HepG2 (cell line): ENCODE measurements around the gene EHD1. TPM values are rescaled to one million over a fixed set of nuclear protein-coding genes. Genes with fewer than 3 reads are reported as not detected.
A peak's percentile ranks its signal among the peaks of the same experiment; 100 is the strongest.

ENCODE experiments used
- ADNP ChIP-seq: sonication (generic); formaldehyde crosslinking; IDR thresholded peaks from 2 replicates; pipeline ENCODE4 v1.4.0; 2020; ENCODE audit warnings: missing genetic modification reagents
- HHEX ChIP-seq: IDR thresholded peaks from 2 replicates; pipeline ENCODE4 v1.6.1; 2016; ENCODE audit warnings: control low read depth
- IKZF4 ChIP-seq: sonication (generic); formaldehyde crosslinking; IDR thresholded peaks from 2 replicates; pipeline ENCODE4 v1.5.1; 2020; ENCODE audit warnings: borderline replicate concordance, mild to moderate bottlenecking, low read depth, missing genetic modification reagents; ENCODE audit errors: not compliant biosample characterization
- NCOA2 ChIP-seq: sonication (generic); formaldehyde crosslinking; IDR thresholded peaks from 2 replicates; pipeline ENCODE4 v1.8.0; 2022; ENCODE audit warnings: inconsistent platforms
- SRF ChIP-seq: IDR thresholded peaks from 2 replicates; pipeline ENCODE4 v1.6.1; 2011; ENCODE audit warnings: mild to moderate bottlenecking, low read depth, low read length, moderate library complexity
- SRSF1 ChIP-seq: fragments of 200-400 bp; formaldehyde crosslinking; optimal IDR thresholded peaks from 2 replicates; pipeline ENCODE3; 2017; ENCODE audit warnings: mild to moderate bottlenecking, low read depth, low read length, moderate library complexity
- SYNCRIP ChIP-seq: fragments of 200-400 bp; formaldehyde crosslinking; IDR thresholded peaks from 2 replicates; pipeline ENCODE4 v1.6.1; 2018; ENCODE audit warnings: mild to moderate bottlenecking, low read depth, low read length; ENCODE audit not compliant: insufficient read depth
- ZBTB7B ChIP-seq: sonication (generic); formaldehyde crosslinking; IDR thresholded peaks from 2 replicates; pipeline ENCODE4 v1.4.0; 2020; ENCODE audit warnings: missing genetic modification reagents
- ZNF605 ChIP-seq: sonication (generic); formaldehyde crosslinking; IDR thresholded peaks from 2 replicates; pipeline ENCODE4 v1.8.0; 2022; ENCODE audit warnings: mild to moderate bottlenecking, missing genetic modification reagents
- polyA plus RNA-seq, 8 experiments: library from polyadenylated mRNA; depleted of rRNA in 3 of 8; stranded (reverse) in 7 of 8; unstranded in 1 of 8; fragments of >200 nt; fragmentation: Illumina TruSeq in 4 of 8; extraction: Trizol in 4 of 8; gene quantifications; 2 replicates each; pipeline versions ENCODE4 v1.2.1 to v1.2.3, GENCODE V29; 2011 to 2016; ENCODE audit warnings: low read depth in 4 of 8, missing spikeins in 1 of 8, mixed read lengths in 1 of 8; ENCODE audit not compliant: insufficient read depth in 1 of 8
- total RNA-seq, 5 experiments: library from RNA; depleted of rRNA; stranded (reverse); fragments of >200 nt; fragmentation: Illumina TruSeq; extraction: Trizol; gene quantifications; 2 replicates each; pipeline ENCODE4 v1.2.3, GENCODE V29; 2016; ENCODE audit warnings: low read depth in 1 of 5
- TF ChIP-seq, protein P1 (sequence below): sonication (generic); formaldehyde crosslinking; conservative IDR thresholded peaks from 2 replicates; pipeline ENCODE4 v1.4.0; 2020; ENCODE audit warnings: missing genetic modification reagents
- TF ChIP-seq, protein P2 (sequence below): sonication (generic); formaldehyde crosslinking; conservative IDR thresholded peaks from 2 replicates; pipeline ENCODE4 v1.4.0; 2020; ENCODE audit warnings: mild to moderate bottlenecking, missing genetic modification reagents, moderate library complexity
- TF ChIP-seq, protein P3 (sequence below): sonication (generic); formaldehyde crosslinking; IDR thresholded peaks from 2 replicates; pipeline ENCODE4 v1.4.0; 2020; ENCODE audit warnings: missing genetic modification reagents
- TF ChIP-seq, protein P4 (sequence below): sonication (generic); formaldehyde crosslinking; IDR thresholded peaks from 2 replicates; pipeline ENCODE4 v1.4.0; 2020; ENCODE audit warnings: mild to moderate bottlenecking, missing genetic modification reagents
- TF ChIP-seq, protein P5 (sequence below): sonication (generic); formaldehyde crosslinking; IDR thresholded peaks from 2 replicates; pipeline ENCODE4 v1.4.0; 2020; ENCODE audit warnings: missing genetic modification reagents
- TF ChIP-seq, protein P6 (sequence below): sonication (generic); formaldehyde crosslinking; IDR thresholded peaks from 2 replicates; pipeline ENCODE4 v1.5.1; 2020; ENCODE audit warnings: missing genetic modification reagents, mild to moderate bottlenecking, borderline replicate concordance

Gene EHD1
- total and polyA plus RNA-seq, 2 of the 13 experiments (the other 11 are each of a cell fraction or from before 2014, with no cell fraction given) = 23.6 to 26.6 TPM

DNA sequence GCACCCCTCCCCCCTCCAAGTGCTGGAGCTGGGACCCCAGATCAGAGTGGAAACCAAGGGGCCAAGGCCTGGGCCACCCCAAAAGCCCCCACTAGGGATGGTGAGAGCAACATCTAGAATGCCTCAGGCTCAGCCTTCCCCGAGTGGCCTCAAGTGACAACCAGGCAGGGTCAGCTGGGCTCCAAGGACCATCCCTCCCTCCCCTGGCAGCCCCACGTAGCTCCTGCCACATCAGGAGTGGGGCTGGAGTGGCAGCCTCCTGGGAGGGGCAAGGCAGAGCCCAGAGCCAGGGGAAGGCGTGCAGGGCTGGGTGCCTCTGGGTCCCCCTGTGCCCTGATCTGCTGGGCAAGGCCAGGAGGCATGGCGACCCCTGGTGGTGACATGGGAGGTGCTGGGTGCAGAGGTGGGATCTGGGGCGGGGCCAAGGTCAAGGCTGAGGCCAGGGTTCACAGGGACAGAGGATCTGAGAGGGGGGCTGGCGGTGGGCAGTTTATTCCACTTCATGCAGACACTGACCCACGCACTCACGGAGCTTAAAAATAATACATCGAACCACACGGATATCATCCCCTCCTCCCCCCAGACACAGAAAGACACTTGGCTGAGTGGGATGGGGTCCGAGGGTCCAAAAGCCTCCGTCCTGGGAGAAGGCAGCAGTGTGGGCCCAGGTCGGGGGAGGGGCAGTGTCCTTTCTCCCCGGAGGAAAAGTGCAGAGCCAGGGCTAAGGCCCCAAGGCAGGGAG lies 15.8 kb upstream of the EHD1 start (continued):
- TF ChIP-seq, protein P1, sequence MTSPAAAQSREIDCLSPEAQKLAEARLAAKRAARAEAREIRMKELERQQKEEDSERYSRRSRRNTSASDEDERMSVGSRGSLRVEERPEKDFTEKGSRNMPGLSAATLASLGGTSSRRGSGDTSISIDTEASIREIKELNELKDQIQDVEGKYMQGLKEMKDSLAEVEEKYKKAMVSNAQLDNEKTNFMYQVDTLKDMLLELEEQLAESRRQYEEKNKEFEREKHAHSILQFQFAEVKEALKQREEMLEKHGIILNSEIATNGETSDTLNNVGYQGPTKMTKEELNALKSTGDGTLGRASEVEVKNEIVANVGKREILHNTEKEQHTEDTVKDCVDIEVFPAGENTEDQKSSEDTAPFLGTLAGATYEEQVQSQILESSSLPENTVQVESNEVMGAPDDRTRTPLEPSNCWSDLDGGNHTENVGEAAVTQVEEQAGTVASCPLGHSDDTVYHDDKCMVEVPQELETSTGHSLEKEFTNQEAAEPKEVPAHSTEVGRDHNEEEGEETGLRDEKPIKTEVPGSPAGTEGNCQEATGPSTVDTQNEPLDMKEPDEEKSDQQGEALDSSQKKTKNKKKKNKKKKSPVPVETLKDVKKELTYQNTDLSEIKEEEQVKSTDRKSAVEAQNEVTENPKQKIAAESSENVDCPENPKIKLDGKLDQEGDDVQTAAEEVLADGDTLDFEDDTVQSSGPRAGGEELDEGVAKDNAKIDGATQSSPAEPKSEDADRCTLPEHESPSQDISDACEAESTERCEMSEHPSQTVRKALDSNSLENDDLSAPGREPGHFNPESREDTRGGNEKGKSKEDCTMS (CRISPR knock-in tag) = no peak
- TF ChIP-seq ZNF605 (CRISPR knock-in tag) (peak; percentile 85), SRSF1 (no peak), NCOA2 (CRISPR knock-in tag) (peak; percentile 73), IKZF4 (CRISPR knock-in tag) (peak; percentile 52), ZBTB7B (CRISPR knock-in tag) (peak; percentile 96), SYNCRIP (no peak), HHEX (0 out of 2 replicates have a peak, but pooled peaks have one; percentile 26), ADNP (CRISPR knock-in tag) (0 out of 2 replicates have a peak, but pooled peaks have one; percentile 70), SRF (0 out of 2 replicates have a peak, but pooled peaks have one; percentile 6)
- TF ChIP-seq, protein P2, sequence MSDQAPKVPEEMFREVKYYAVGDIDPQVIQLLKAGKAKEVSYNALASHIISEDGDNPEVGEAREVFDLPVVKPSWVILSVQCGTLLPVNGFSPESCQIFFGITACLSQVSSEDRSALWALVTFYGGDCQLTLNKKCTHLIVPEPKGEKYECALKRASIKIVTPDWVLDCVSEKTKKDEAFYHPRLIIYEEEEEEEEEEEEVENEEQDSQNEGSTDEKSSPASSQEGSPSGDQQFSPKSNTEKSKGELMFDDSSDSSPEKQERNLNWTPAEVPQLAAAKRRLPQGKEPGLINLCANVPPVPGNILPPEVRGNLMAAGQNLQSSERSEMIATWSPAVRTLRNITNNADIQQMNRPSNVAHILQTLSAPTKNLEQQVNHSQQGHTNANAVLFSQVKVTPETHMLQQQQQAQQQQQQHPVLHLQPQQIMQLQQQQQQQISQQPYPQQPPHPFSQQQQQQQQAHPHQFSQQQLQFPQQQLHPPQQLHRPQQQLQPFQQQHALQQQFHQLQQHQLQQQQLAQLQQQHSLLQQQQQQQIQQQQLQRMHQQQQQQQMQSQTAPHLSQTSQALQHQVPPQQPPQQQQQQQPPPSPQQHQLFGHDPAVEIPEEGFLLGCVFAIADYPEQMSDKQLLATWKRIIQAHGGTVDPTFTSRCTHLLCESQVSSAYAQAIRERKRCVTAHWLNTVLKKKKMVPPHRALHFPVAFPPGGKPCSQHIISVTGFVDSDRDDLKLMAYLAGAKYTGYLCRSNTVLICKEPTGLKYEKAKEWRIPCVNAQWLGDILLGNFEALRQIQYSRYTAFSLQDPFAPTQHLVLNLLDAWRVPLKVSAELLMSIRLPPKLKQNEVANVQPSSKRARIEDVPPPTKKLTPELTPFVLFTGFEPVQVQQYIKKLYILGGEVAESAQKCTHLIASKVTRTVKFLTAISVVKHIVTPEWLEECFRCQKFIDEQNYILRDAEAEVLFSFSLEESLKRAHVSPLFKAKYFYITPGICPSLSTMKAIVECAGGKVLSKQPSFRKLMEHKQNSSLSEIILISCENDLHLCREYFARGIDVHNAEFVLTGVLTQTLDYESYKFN (CRISPR knock-in tag) = peak; percentile 84
- TF ChIP-seq, protein P3, sequence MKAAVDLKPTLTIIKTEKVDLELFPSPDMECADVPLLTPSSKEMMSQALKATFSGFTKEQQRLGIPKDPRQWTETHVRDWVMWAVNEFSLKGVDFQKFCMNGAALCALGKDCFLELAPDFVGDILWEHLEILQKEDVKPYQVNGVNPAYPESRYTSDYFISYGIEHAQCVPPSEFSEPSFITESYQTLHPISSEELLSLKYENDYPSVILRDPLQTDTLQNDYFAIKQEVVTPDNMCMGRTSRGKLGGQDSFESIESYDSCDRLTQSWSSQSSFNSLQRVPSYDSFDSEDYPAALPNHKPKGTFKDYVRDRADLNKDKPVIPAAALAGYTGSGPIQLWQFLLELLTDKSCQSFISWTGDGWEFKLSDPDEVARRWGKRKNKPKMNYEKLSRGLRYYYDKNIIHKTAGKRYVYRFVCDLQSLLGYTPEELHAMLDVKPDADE (CRISPR knock-in tag) = peak; percentile 35; the same call in 1 of the 2 replicates
- TF ChIP-seq, protein P4, sequence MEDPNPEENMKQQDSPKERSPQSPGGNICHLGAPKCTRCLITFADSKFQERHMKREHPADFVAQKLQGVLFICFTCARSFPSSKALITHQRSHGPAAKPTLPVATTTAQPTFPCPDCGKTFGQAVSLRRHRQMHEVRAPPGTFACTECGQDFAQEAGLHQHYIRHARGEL (CRISPR knock-in tag) = 0 out of 2 replicates have a peak, but pooled peaks have one; percentile 83
- TF ChIP-seq, protein P5, sequence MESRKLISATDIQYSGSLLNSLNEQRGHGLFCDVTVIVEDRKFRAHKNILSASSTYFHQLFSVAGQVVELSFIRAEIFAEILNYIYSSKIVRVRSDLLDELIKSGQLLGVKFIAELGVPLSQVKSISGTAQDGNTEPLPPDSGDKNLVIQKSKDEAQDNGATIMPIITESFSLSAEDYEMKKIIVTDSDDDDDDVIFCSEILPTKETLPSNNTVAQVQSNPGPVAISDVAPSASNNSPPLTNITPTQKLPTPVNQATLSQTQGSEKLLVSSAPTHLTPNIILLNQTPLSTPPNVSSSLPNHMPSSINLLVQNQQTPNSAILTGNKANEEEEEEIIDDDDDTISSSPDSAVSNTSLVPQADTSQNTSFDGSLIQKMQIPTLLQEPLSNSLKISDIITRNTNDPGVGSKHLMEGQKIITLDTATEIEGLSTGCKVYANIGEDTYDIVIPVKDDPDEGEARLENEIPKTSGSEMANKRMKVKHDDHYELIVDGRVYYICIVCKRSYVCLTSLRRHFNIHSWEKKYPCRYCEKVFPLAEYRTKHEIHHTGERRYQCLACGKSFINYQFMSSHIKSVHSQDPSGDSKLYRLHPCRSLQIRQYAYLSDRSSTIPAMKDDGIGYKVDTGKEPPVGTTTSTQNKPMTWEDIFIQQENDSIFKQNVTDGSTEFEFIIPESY (CRISPR knock-in tag) = peak; percentile 87
- TF ChIP-seq, protein P6, sequence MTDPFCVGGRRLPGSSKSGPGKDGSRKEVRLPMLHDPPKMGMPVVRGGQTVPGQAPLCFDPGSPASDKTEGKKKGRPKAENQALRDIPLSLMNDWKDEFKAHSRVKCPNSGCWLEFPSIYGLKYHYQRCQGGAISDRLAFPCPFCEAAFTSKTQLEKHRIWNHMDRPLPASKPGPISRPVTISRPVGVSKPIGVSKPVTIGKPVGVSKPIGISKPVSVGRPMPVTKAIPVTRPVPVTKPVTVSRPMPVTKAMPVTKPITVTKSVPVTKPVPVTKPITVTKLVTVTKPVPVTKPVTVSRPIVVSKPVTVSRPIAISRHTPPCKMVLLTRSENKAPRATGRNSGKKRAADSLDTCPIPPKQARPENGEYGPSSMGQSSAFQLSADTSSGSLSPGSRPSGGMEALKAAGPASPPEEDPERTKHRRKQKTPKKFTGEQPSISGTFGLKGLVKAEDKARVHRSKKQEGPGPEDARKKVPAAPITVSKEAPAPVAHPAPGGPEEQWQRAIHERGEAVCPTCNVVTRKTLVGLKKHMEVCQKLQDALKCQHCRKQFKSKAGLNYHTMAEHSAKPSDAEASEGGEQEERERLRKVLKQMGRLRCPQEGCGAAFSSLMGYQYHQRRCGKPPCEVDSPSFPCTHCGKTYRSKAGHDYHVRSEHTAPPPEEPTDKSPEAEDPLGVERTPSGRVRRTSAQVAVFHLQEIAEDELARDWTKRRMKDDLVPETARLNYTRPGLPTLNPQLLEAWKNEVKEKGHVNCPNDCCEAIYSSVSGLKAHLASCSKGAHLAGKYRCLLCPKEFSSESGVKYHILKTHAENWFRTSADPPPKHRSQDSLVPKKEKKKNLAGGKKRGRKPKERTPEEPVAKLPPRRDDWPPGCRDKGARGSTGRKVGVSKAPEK (CRISPR knock-in tag) = no peak; the same call in 1 of the 2 replicates
